ENCODE measurements around the gene PCF11. TPM values are rescaled to one million over a fixed set of nuclear protein-coding genes. Genes with fewer than 3 reads are reported as not detected.
"Not testable (repeated sequence)": the region's sequence is repeated elsewhere in the genome, so short reads cannot be mapped to it uniquely, and the experiment has no call there.

The PCF11 gene
- total RNA-seq, 1 donor: 46.2 TPM

GRCh38 chr11:83132191-83132590, 24.7 kb upstream of the PCF11 start:
- no peak for TF ChIP-seq CTCF (IDR thresholded peaks at IDR 0.05; ENCODE audit: insufficient read depth, low read depth, low read length)
- DNase-seq (ENCODE audit: low read depth): peak; percentile 17

GRCh38 chr11:83133266-83133665, 23.7 kb upstream of the PCF11 start:
- not testable (repeated sequence) for DNase-seq (ENCODE audit: low read depth); H3K4me3 ChIP-seq (ENCODE audit: low read depth, low read length)

More at GRCh38 chr11:83132191-83132590, 24.7 kb upstream of the PCF11 start:
- H3K4me3 ChIP-seq (ENCODE audit: low read depth, low read length): no peak overlapping the region

GRCh38 chr11:83139310-83139709, 17.6 kb upstream of the PCF11 start:
- TF ChIP-seq CTCF (IDR thresholded peaks at IDR 0.05; ENCODE audit: insufficient read depth, low read depth, low read length): no peak
- DNase-seq (ENCODE audit: low read depth): no peak
- H3K4me3 ChIP-seq (ENCODE audit: low read depth, low read length): no peak overlapping the region

- TF ChIP-seq CTCF (IDR thresholded peaks at IDR 0.05; ENCODE audit: insufficient read depth, low read depth, low read length): no peak
- no peak overlapping the region for H3K4me3 ChIP-seq (ENCODE audit: low read depth, low read length)
- DNase-seq (ENCODE audit: low read depth): no peak
These were observed 16.1 kb upstream of the PCF11 start for GRCh38 chr11:83140691-83141455.

GRCh38 chr11:83147895-83148294, 9.0 kb upstream of the PCF11 start:
- no peak for TF ChIP-seq CTCF (IDR thresholded peaks at IDR 0.05; ENCODE audit: insufficient read depth, low read depth, low read length)
- DNase-seq (ENCODE audit: low read depth): no peak
- H3K4me3 ChIP-seq (ENCODE audit: low read depth, low read length): no peak overlapping the region

- no peak for DNase-seq (ENCODE audit: low read depth)
- TF ChIP-seq CTCF (IDR thresholded peaks at IDR 0.05; ENCODE audit: insufficient read depth, low read depth, low read length): no peak
- no peak overlapping the region for H3K4me3 ChIP-seq (ENCODE audit: low read depth, low read length)
These were observed 6.5 kb upstream of the PCF11 start for GRCh38 chr11:83150450-83150849.

- no peak for TF ChIP-seq CTCF (IDR thresholded peaks at IDR 0.05; ENCODE audit: insufficient read depth, low read depth, low read length)
- no peak overlapping the region for H3K4me3 ChIP-seq (ENCODE audit: low read depth, low read length)
- no peak for DNase-seq (ENCODE audit: low read depth)
These were observed 5.5 kb upstream of the PCF11 start for GRCh38 chr11:83151274-83151977.
